SU-DHL-6 (cell line): ENCODE measurements around the gene ITIH3.

ENCODE experiments used
- H2AFZ ChIP-seq: fragments of 200-600 bp; sonication (generic); 2 replicates; pipeline ENCODE4 v1.6.1; 2014; ENCODE audit warnings: low read depth, mild to moderate bottlenecking, moderate library complexity, mixed read lengths, antibody characterized with exemption, low read length; ENCODE audit not compliant: severe bottlenecking
- H3F3A ChIP-seq: fragments of 200-600 bp; shearing (Covaris generic); 2 replicates; pipeline ENCODE4 v1.6.0; 2016; ENCODE audit warnings: antibody characterized with exemption, mild to moderate bottlenecking; ENCODE audit not compliant: insufficient read depth
- H3K27ac ChIP-seq: fragments of 200-600 bp; sonication (generic); 2 replicates; pipeline ENCODE4 v1.5.1; 2016; ENCODE audit warnings: low read depth, mild to moderate bottlenecking, low read length, moderate library complexity, mixed read lengths
- H3K27me3 ChIP-seq: fragments of 200-600 bp; sonication (generic), shearing (Covaris generic); 2 replicates; pipeline ENCODE4 v1.6.0; 2014; ENCODE audit warnings: mild to moderate bottlenecking, low read length
- H3K36me3 ChIP-seq: fragments of 200-600 bp; sonication (generic); 2 replicates; pipeline ENCODE4 v1.6.1; 2014; ENCODE audit warnings: mild to moderate bottlenecking, low read length, mixed read lengths
- H3K4me2 ChIP-seq: fragments of 300-600, 200-600 bp; shearing (Covaris generic), sonication (generic); 2 replicates; pipeline ENCODE4 v1.6.0; 2014; ENCODE audit warnings: low read length, low read depth, mild to moderate bottlenecking; ENCODE audit not compliant: poor library complexity, severe bottlenecking
- H3K4me3 ChIP-seq: fragments of 200-600 bp; sonication (generic); 2 replicates; pipeline ENCODE4 v1.5.1; 2014; ENCODE audit warnings: antibody characterized with exemption, low read length, mild to moderate bottlenecking, mixed read lengths; ENCODE audit not compliant: insufficient read depth, poor library complexity, severe bottlenecking
- H3K79me2 ChIP-seq: fragments of 200-600 bp; sonication (generic); 2 replicates; pipeline ENCODE4 v1.6.1; 2014; ENCODE audit warnings: mild to moderate bottlenecking, low read length, moderate library complexity; ENCODE audit not compliant: insufficient read depth
- H3K9ac ChIP-seq: fragments of 200-600 bp; sonication (generic); 2 replicates; pipeline ENCODE4 v1.7.0; 2014; ENCODE audit warnings: mild to moderate bottlenecking, low read length
- H3K9me2 ChIP-seq: fragments of 200-600 bp; sonication (generic); replicated peaks from 2 replicates; pipeline ENCODE4 v1.6.1; 2014; ENCODE audit warnings: low read length; ENCODE audit not compliant: insufficient read depth
- H3K9me3 ChIP-seq: fragments of 200-600 bp; sonication (generic); 2 replicates; pipeline ENCODE4 v1.6.1; 2014; ENCODE audit warnings: low read length, mixed read lengths; ENCODE audit not compliant: insufficient read depth
- H4K20me1 ChIP-seq: fragments of 200-600 bp; sonication (generic); 2 replicates; pipeline ENCODE4 v1.6.1; 2014; ENCODE audit warnings: low read depth, mild to moderate bottlenecking, antibody characterized with exemption, low read length, moderate library complexity, mixed read lengths
- EZH2phosphoT487 ChIP-seq: fragments of 200-600 bp; sonication (generic), shearing (Covaris generic); conservative IDR thresholded peaks from 2 replicates; pipeline ENCODE4 v1.6.1; 2018; ENCODE audit warnings: mild to moderate bottlenecking, antibody characterized with exemption, low read length, moderate library complexity, mixed read lengths
- TF ChIP-seq, protein P1 (sequence below): fragments of 200-600 bp; sonication (generic); IDR thresholded peaks from one replicate; pipeline ENCODE4 v1.5.1; 2017; ENCODE audit warnings: antibody characterized with exemption, mild to moderate bottlenecking, low read length, moderate library complexity; ENCODE audit not compliant: insufficient read depth, poor library complexity, severe bottlenecking

ITIH3 gene

DNA sequence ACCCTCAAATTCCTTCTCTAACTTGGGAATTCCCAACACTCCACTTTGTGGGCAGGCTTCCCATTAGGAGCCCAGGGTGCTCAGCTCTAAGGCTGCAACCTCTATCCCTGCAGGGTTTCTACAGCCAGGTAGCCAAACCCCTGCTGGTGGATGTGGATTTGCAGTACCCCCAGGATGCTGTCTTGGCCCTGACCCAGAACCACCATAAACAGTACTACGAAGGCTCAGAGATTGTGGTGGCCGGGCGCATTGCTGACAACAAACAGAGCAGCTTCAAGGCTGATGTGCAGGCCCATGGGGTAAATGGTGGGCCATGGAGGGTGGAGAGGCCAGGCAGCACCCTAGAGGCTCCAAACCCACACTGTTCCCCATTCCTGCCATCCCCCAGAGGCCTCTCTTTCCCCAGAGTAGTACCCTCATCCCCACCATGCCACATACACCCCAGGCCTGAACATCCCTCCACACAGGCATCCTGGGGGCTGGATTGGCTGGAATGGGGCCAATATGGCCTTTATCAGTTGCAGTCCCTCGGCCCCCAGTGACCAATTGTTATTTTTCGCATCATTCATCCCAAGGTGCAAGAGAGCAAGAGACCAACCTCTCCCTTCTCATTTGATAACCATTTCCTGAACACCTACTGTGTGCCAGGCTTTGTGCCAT, 9.5 kb upstream of the ITIH3 start:
- Histone ChIP-seq H3K4me2 (no peak overlapping the region), H3K27me3 (no peaks in the 10 kb centered on the region), H3K27ac (no peak overlapping the region), H3F3A (no peaks in the 10 kb centered on the region), H3K79me2 (no peaks in the 10 kb centered on the region), H2AFZ (no peak overlapping the region), H3K9me3 (no peaks in the 10 kb centered on the region), H4K20me1 (no peaks in the 10 kb centered on the region), H3K9ac (no peak overlapping the region), H3K36me3 (no peaks in the 10 kb centered on the region), H3K4me3 (no peak overlapping the region), H3K9me2 (no peaks in the 10 kb centered on the region)
- TF ChIP-seq, protein P1, sequence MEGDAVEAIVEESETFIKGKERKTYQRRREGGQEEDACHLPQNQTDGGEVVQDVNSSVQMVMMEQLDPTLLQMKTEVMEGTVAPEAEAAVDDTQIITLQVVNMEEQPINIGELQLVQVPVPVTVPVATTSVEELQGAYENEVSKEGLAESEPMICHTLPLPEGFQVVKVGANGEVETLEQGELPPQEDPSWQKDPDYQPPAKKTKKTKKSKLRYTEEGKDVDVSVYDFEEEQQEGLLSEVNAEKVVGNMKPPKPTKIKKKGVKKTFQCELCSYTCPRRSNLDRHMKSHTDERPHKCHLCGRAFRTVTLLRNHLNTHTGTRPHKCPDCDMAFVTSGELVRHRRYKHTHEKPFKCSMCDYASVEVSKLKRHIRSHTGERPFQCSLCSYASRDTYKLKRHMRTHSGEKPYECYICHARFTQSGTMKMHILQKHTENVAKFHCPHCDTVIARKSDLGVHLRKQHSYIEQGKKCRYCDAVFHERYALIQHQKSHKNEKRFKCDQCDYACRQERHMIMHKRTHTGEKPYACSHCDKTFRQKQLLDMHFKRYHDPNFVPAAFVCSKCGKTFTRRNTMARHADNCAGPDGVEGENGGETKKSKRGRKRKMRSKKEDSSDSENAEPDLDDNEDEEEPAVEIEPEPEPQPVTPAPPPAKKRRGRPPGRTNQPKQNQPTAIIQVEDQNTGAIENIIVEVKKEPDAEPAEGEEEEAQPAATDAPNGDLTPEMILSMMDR = no peak
- TF ChIP-seq EZH2phosphoT487 = no peak

DNA sequence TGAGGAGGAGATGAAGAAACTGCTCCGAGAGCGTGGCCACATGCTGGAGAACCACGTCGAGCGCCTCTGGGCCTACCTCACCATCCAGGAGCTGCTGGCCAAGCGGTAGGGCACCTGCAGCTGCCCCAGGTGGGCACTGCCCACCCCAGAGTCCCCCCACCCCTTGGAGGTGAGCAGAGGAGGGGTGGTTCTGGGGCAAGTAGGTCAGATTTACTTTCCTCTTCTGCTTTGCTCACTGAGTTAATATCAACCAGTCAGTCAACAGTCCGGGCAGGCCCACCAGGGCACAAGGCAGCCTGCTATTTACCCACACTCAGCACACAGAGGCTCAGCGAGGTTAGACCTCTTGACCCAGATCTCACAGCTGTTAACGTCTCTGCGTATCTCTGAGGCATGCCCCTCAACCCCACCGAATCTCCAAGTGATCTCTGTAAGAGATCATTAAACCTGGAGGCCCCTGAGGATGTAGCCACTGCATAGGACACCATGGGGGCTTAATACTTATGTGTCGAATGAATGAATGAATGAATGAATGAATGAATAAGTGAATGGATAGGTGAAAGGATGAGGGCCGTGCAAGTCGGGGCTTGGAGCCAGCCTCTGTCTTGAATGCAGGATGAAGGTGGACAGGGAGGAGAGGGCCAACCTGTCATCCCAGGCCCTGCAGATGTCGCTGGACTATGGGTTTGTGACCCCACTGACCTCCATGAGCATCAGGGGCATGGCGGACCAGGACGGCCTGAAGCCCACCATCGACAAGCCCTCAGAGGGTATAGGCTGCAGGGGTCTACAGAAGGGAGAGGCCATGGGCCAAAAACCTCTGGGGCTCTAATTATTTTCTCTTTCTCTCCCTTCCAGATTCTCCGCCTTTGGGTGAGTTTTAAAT, 8.0 kb upstream of the ITIH3 start:
- H3F3A ChIP-seq = no peaks in the 10 kb centered on the region
- no peaks in the 10 kb centered on the region for H3K79me2 ChIP-seq
- no peaks in the 10 kb centered on the region for H3K36me3 ChIP-seq
- no peak overlapping the region for H3K4me2 ChIP-seq
- TF ChIP-seq, protein P1 = no peak
- TF ChIP-seq EZH2phosphoT487 = no peak
- no peak overlapping the region for H3K27ac ChIP-seq
- H4K20me1 ChIP-seq = no peaks in the 10 kb centered on the region
- no peaks in the 10 kb centered on the region for H3K9me2 ChIP-seq
- no peak overlapping the region for H3K4me3 ChIP-seq
- no peak overlapping the region for H2AFZ ChIP-seq
- no peak overlapping the region for H3K9ac ChIP-seq
- no peaks in the 10 kb centered on the region for H3K27me3 ChIP-seq
- no peaks in the 10 kb centered on the region for H3K9me3 ChIP-seq

DNA sequence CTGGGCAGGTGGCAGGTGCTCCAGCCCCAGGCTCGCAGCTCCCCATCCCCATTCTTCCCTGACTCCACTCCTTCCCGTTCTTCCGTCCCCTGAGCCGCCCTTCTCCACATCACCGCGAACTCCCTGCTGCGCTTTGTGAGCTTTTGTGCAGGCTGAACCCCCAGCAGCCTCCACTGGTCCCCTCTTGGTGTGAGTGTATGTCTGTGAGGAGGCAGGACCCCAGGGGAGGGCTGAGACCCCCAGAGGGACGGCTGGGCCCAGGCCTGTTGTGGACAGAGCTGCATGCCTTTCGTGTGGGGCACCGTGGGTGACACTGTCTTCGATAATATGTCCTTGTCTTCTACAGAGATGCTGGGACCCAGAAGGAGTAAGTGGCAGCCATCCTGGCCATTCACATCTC, 7.3 kb upstream of the ITIH3 start:
- Histone ChIP-seq H3K9ac (no peak overlapping the region), H3K9me3 (no peaks in the 10 kb centered on the region), H3K27ac (no peak overlapping the region), H3K36me3 (no peaks in the 10 kb centered on the region), H3K9me2 (no peaks in the 10 kb centered on the region), H3K79me2 (no peaks in the 10 kb centered on the region), H3K4me3 (no peak overlapping the region), H3K27me3 (no peaks in the 10 kb centered on the region), H2AFZ (no peak overlapping the region), H4K20me1 (no peaks in the 10 kb centered on the region), H3K4me2 (no peak overlapping the region), H3F3A (no peaks in the 10 kb centered on the region)
- TF ChIP-seq, protein P1 = no peak
- no peak for TF ChIP-seq EZH2phosphoT487
